ENCODE data around the gene MAP7. TPM values are rescaled to one million over a fixed set of nuclear protein-coding genes. Genes with fewer than 3 reads are reported as not detected.

Gene MAP7
- total RNA-seq, 6 experiments from 2014 or later = 0.14 to 0.65 (median 0.51) TPM

GRCh38 chr6:136511926-136512325 lies 38.3 kb downstream of the MAP7 start:
- no peaks in the 10 kb centered on the region for H3K9me3 Mint-ChIP-seq
- DNase-seq = no peak
- no peak overlapping the region for H3K4me3 Mint-ChIP-seq
- peaks cover 14% of the 10 kb centered on the region for H3K27me3 Mint-ChIP-seq (ENCODE audit: insufficient read depth)
- H3K4me1 Mint-ChIP-seq (ENCODE audit: low read depth) = no peaks in the 10 kb centered on the region
- no peak for TF ChIP-seq CTCF (IDR thresholded peaks at IDR 0.05)
- no peaks in the 10 kb centered on the region for H3K36me3 Mint-ChIP-seq (ENCODE audit: low read depth)
- H3K27ac Mint-ChIP-seq = no peak overlapping the region

GRCh38 chr6:136511397-136511796 lies 38.8 kb downstream of the MAP7 start:
- H3K9me3 Mint-ChIP-seq = no peaks in the 10 kb centered on the region
- no peak overlapping the region for H3K27ac Mint-ChIP-seq
- no peak for TF ChIP-seq CTCF (IDR thresholded peaks at IDR 0.05)
- H3K4me3 Mint-ChIP-seq = no peak overlapping the region
- H3K4me1 Mint-ChIP-seq (ENCODE audit: low read depth) = no peaks in the 10 kb centered on the region
- H3K36me3 Mint-ChIP-seq (ENCODE audit: low read depth) = no peaks in the 10 kb centered on the region
- DNase-seq = no peak
- peaks cover 18% of the 10 kb centered on the region for H3K27me3 Mint-ChIP-seq (ENCODE audit: insufficient read depth)

- Mint-ChIP-seq H3K36me3 (ENCODE audit: low read depth) (no peaks in the 10 kb centered on the region), H3K27ac (no peak overlapping the region), H3K4me3 (no peak overlapping the region)
Measured at GRCh38 chr6:136510782-136511181, 39.4 kb downstream of the MAP7 start.

GRCh38 chr6:136510299-136510698 lies 39.9 kb downstream of the MAP7 start:
- no peak overlapping the region for H3K4me3 Mint-ChIP-seq
- no peaks in the 10 kb centered on the region for H3K36me3 Mint-ChIP-seq (ENCODE audit: low read depth)
- no peaks in the 10 kb centered on the region for H3K9me3 Mint-ChIP-seq
- no peak for TF ChIP-seq CTCF (IDR thresholded peaks at IDR 0.05)
- DNase-seq = no peak
- no peak overlapping the region for H3K27ac Mint-ChIP-seq
- H3K27me3 Mint-ChIP-seq (ENCODE audit: insufficient read depth) = peaks cover 18% of the 10 kb centered on the region
- no peaks in the 10 kb centered on the region for H3K4me1 Mint-ChIP-seq (ENCODE audit: low read depth)

More at GRCh38 chr6:136510782-136511181, 39.4 kb downstream of the MAP7 start:
- no peak for DNase-seq
- H3K4me1 Mint-ChIP-seq (ENCODE audit: low read depth) = no peaks in the 10 kb centered on the region
- H3K27me3 Mint-ChIP-seq (ENCODE audit: insufficient read depth) = peaks cover 18% of the 10 kb centered on the region
- no peak for TF ChIP-seq CTCF (IDR thresholded peaks at IDR 0.05)
- H3K9me3 Mint-ChIP-seq = no peaks in the 10 kb centered on the region

- H3K27me3 Mint-ChIP-seq (ENCODE audit: insufficient read depth) = peaks cover 18% of the 10 kb centered on the region; the same call in 1 of the 2 replicates
- no peaks in the 10 kb centered on the region for H3K9me3 Mint-ChIP-seq
- no peak for DNase-seq
- TF ChIP-seq CTCF (IDR thresholded peaks at IDR 0.05) = no peak
- H3K4me1 Mint-ChIP-seq (ENCODE audit: low read depth) = no peaks in the 10 kb centered on the region
- H3K36me3 Mint-ChIP-seq (ENCODE audit: low read depth) = no peaks in the 10 kb centered on the region
- no peak overlapping the region for H3K27ac Mint-ChIP-seq
- H3K4me3 Mint-ChIP-seq = no peak overlapping the region
Measured at GRCh38 chr6:136508725-136509392, 41.4 kb downstream of the MAP7 start.

All from HFFc6 (cell line).